ENCODE measurements around the gene CLDN6. TPM values are rescaled to one million over a fixed set of nuclear protein-coding genes. Genes with fewer than 3 reads are reported as not detected.

Gene CLDN6
- total RNA-seq, 2 experiments from 2014 or later, result not detected

- ChIA-PET POLR2A (no interaction called here), CTCF (interaction anchor here (6.2 kb wide), 1 partner anchor 19 kb away, joined by 89 read pairs; no protein-coding TSS in a partner anchor)
- H3K4me1 Mint-ChIP-seq (ENCODE audit: low read depth), result peaks cover 32% of the 10 kb centered on the region
- intact Hi-C loops (cut with micrococcal nuclease), result no loop called here
- no peak overlapping the region for H3K4me3 Mint-ChIP-seq
- no peak for DNase-seq
- no peaks in the 10 kb centered on the region for H3K9me3 Mint-ChIP-seq
- peaks cover 7% of the 10 kb centered on the region for H3K27me3 Mint-ChIP-seq
- H3K27ac Mint-ChIP-seq, result no peak overlapping the region
- peaks cover 9% of the 10 kb centered on the region for H3K36me3 Mint-ChIP-seq
These were observed 32.0 kb upstream of the CLDN6 start for GRCh38 chr16:3049921-3050481.

- H3K4me3 Mint-ChIP-seq, result no peak overlapping the region
- no peak for DNase-seq
- ChIA-PET CTCF (interaction anchor here (1.5 to 6.2 kb wide), 6 partner anchors 11 to 82 kb away, joined by 4 to 89 read pairs (median 12); partner anchors contain the start of gene IL32), POLR2A (interaction anchor here (1.3 kb wide), 1 partner anchor 16 kb away, joined by 5 read pairs; no protein-coding TSS in a partner anchor)
- no peaks in the 10 kb centered on the region for H3K36me3 Mint-ChIP-seq
- peaks cover 27% of the 10 kb centered on the region for H3K27me3 Mint-ChIP-seq
- H3K9me3 Mint-ChIP-seq, result no peaks in the 10 kb centered on the region
- no peak overlapping the region for H3K27ac Mint-ChIP-seq
- intact Hi-C loops (cut with micrococcal nuclease), result no loop called here
- H3K4me1 Mint-ChIP-seq (ENCODE audit: low read depth), result peaks cover 26% of the 10 kb centered on the region
These were observed 29.4 kb upstream of the CLDN6 start for GRCh38 chr16:3047387-3047720.

- Mint-ChIP-seq H3K27me3 (peaks cover 27% of the 10 kb centered on the region), H3K27ac (no peak overlapping the region), H3K9me3 (no peaks in the 10 kb centered on the region), H3K4me3 (no peak overlapping the region), H3K36me3 (no peaks in the 10 kb centered on the region), H3K4me1 (ENCODE audit: low read depth) (peaks cover 23% of the 10 kb centered on the region)
- intact Hi-C loops (cut with micrococcal nuclease), result no loop called here
- ChIA-PET POLR2A (interaction anchor here (1.0 to 1.3 kb wide), 2 partner anchors 15 kb away, joined by 3 to 5 read pairs; no protein-coding TSS in a partner anchor), CTCF (interaction anchor here (1.8 to 6.2 kb wide), 4 partner anchors 12 to 83 kb away, joined by 8 to 89 read pairs (median 16); no protein-coding TSS in a partner anchor)
- DNase-seq, result no peak
These were observed 28.8 kb upstream of the CLDN6 start for GRCh38 chr16:3046641-3047386.

- POLR2A ChIA-PET, result interaction anchor here (1.0 to 1.1 kb wide), 2 partner anchors 15 to 89 kb away, joined by 3 read pairs; partner anchors contain the start of gene ZNF213
- no peaks in the 10 kb centered on the region for H3K36me3 Mint-ChIP-seq
- no peak for DNase-seq
- CTCF ChIA-PET, result interaction anchor here (1.0 to 2.2 kb wide), 4 partner anchors 11 to 17 kb away, joined by 3 to 16 read pairs (median 9); no protein-coding TSS in a partner anchor
- peaks cover 16% of the 10 kb centered on the region for H3K4me1 Mint-ChIP-seq (ENCODE audit: low read depth)
- intact Hi-C loops (cut with micrococcal nuclease), result no loop called here
- H3K4me3 Mint-ChIP-seq, result peak within 1 kb of the TSS; percentile 68
- peaks cover 29% of the 10 kb centered on the region for H3K27me3 Mint-ChIP-seq
- no peak within 1 kb of the TSS for H3K27ac Mint-ChIP-seq
- no peaks in the 10 kb centered on the region for H3K9me3 Mint-ChIP-seq
These were observed 28.0 kb upstream of the CLDN6 start, which contains the start of gene MMP25 for GRCh38 chr16:3045758-3046640. MMP25 (plus strand) TSS chr16:3046561; CDS start chr16:3046918, 357 bp downstream.

- DNase-seq, result no peak
- intact Hi-C loops (cut with micrococcal nuclease), result no loop called here
- Mint-ChIP-seq H3K4me3 (peak overlapping the region; percentile 68), H3K4me1 (ENCODE audit: low read depth) (peaks cover 15% of the 10 kb centered on the region), H3K9me3 (no peaks in the 10 kb centered on the region), H3K27me3 (peaks cover 33% of the 10 kb centered on the region), H3K36me3 (no peaks in the 10 kb centered on the region), H3K27ac (no peak overlapping the region)
- POLR2A ChIA-PET, result no interaction called here
- CTCF ChIA-PET, result interaction anchor here (2.2 kb wide), 1 partner anchor 13 kb away, joined by 16 read pairs; no protein-coding TSS in a partner anchor
These were observed 26.7 kb upstream of the CLDN6 start for GRCh38 chr16:3044708-3045107.

- Mint-ChIP-seq H3K36me3 (no peaks in the 10 kb centered on the region), H3K4me1 (ENCODE audit: low read depth) (peaks cover 13% of the 10 kb centered on the region), H3K4me3 (no peak overlapping the region), H3K27me3 (peaks cover 50% of the 10 kb centered on the region), H3K27ac (no peak overlapping the region), H3K9me3 (no peaks in the 10 kb centered on the region)
- ChIA-PET CTCF (interaction anchor here (0.9 to 3.7 kb wide), 4 partner anchors 12 to 87 kb away, joined by 3 to 60 read pairs (median 9); no protein-coding TSS in a partner anchor), POLR2A (no interaction called here)
- no peak for DNase-seq
- intact Hi-C loops (cut with micrococcal nuclease), result no loop called here
These were observed 24.4 kb upstream of the CLDN6 start for GRCh38 chr16:3042376-3042775.

- no peak overlapping the region for H3K4me3 Mint-ChIP-seq
- H3K27ac Mint-ChIP-seq, result no peak overlapping the region
- CTCF ChIA-PET, result interaction anchor here (2.8 to 3.5 kb wide), 2 partner anchors 10 to 20 kb away, joined by 16 to 32 read pairs; no protein-coding TSS in a partner anchor
- H3K4me1 Mint-ChIP-seq (ENCODE audit: low read depth), result peaks cover 14% of the 10 kb centered on the region
- POLR2A ChIA-PET, result interaction anchor here (0.5 to 1.7 kb wide), 3 partner anchors 13 to 107 kb away, joined by 3 to 4 read pairs (median 3); partner anchors contain the start of gene IL32
- H3K27me3 Mint-ChIP-seq, result peaks cover 52% of the 10 kb centered on the region
- DNase-seq, result no peak
- intact Hi-C loops (cut with micrococcal nuclease), result no loop called here
- H3K9me3 Mint-ChIP-seq, result no peaks in the 10 kb centered on the region
- H3K36me3 Mint-ChIP-seq, result no peaks in the 10 kb centered on the region
These were observed 20.9 kb upstream of the CLDN6 start for GRCh38 chr16:3038896-3039295.

GRCh38 chr16:3038256-3038655, 20.3 kb upstream of the CLDN6 start:
- Mint-ChIP-seq H3K9me3 (no peaks in the 10 kb centered on the region), H3K27ac (no peak overlapping the region), H3K27me3 (peaks cover 51% of the 10 kb centered on the region), H3K36me3 (no peaks in the 10 kb centered on the region), H3K4me1 (ENCODE audit: low read depth) (peaks cover 14% of the 10 kb centered on the region), H3K4me3 (no peak overlapping the region)
- ChIA-PET POLR2A (interaction anchor here (1.7 kb wide), 1 partner anchor 27 kb away, joined by 4 read pairs; the partner anchor contains the start of gene IL32), CTCF (interaction anchor here (0.7 to 3.5 kb wide), 2 partner anchors 9 to 93 kb away, joined by 3 to 32 read pairs; no protein-coding TSS in a partner anchor)
- DNase-seq, result no peak
- intact Hi-C loops (cut with micrococcal nuclease), result no loop called here

- no peaks in the 10 kb centered on the region for H3K9me3 Mint-ChIP-seq
- H3K4me1 Mint-ChIP-seq (ENCODE audit: low read depth), result peaks cover 14% of the 10 kb centered on the region
- no peak for DNase-seq
- no peaks in the 10 kb centered on the region for H3K36me3 Mint-ChIP-seq
- H3K27me3 Mint-ChIP-seq, result peaks cover 56% of the 10 kb centered on the region
- no peak within 1 kb of the TSS for H3K4me3 Mint-ChIP-seq
- ChIA-PET POLR2A (no interaction called here), CTCF (interaction anchor here (3.5 kb wide), 1 partner anchor 8 kb away, joined by 32 read pairs; no protein-coding TSS in a partner anchor)
- intact Hi-C loops (cut with micrococcal nuclease), result no loop called here
- H3K27ac Mint-ChIP-seq, result no peak within 1 kb of the TSS
These were observed 18.8 kb upstream of the CLDN6 start, which contains the start of gene BICDL2 for GRCh38 chr16:3036726-3037315. BICDL2 (minus strand) TSS chr16:3036944; CDS start chr16:3035496, 1,448 bp downstream.

GRCh38 chr16:3035972-3036725, 18.2 kb upstream of the CLDN6 start:
- ChIA-PET POLR2A (no interaction called here), CTCF (interaction anchor here (0.6 to 9.2 kb wide), 4 partner anchors 12 to 66 kb away, joined by 3 to 92 read pairs (median 4); partner anchors contain the start of genes HCFC1R1 and THOC6)
- no peak for DNase-seq
- H3K27me3 Mint-ChIP-seq, result peaks cover 55% of the 10 kb centered on the region
- peaks cover 14% of the 10 kb centered on the region for H3K4me1 Mint-ChIP-seq (ENCODE audit: low read depth)
- no peaks in the 10 kb centered on the region for H3K36me3 Mint-ChIP-seq
- no peak overlapping the region for H3K27ac Mint-ChIP-seq
- H3K9me3 Mint-ChIP-seq, result no peaks in the 10 kb centered on the region
- H3K4me3 Mint-ChIP-seq, result no peak overlapping the region
- intact Hi-C loops (cut with micrococcal nuclease), result no loop called here
